ENCODE data around the gene CLDN16.

CLDN16 gene

GRCh38 chr3:190448256-190448655, 60.3 kb downstream of the CLDN16 start:
- no peaks in the 10 kb centered on the region for H3K9me3 ChIP-seq (ENCODE audit: low read length)
- H4K20me1 ChIP-seq (ENCODE audit: insufficient read depth, low read length) = no peaks in the 10 kb centered on the region
- H3K4me3 ChIP-seq (ENCODE audit: low read depth, low read length, poor library complexity, severe bottlenecking) = no peak overlapping the region
- no peaks in the 10 kb centered on the region for H3K79me2 ChIP-seq (ENCODE audit: insufficient read depth, low read length)
- no peak overlapping the region for H3K4me2 ChIP-seq (ENCODE audit: low read length)
- no peaks in the 10 kb centered on the region for H3K36me3 ChIP-seq (ENCODE audit: insufficient read depth, low read length)
- no peaks in the 10 kb centered on the region for H3K9me2 ChIP-seq (ENCODE audit: low read depth, low read length)
- H2AFZ ChIP-seq (ENCODE audit: low read length) = no peak overlapping the region
- H3K27me3 ChIP-seq (ENCODE audit: insufficient read depth, low read length) = no peaks in the 10 kb centered on the region
- TF ChIP-seq EZH2 (IDR thresholded peaks at IDR 0.05; ENCODE audit: borderline replicate concordance, low read length) = no peak
- TF ChIP-seq, protein P1, sequence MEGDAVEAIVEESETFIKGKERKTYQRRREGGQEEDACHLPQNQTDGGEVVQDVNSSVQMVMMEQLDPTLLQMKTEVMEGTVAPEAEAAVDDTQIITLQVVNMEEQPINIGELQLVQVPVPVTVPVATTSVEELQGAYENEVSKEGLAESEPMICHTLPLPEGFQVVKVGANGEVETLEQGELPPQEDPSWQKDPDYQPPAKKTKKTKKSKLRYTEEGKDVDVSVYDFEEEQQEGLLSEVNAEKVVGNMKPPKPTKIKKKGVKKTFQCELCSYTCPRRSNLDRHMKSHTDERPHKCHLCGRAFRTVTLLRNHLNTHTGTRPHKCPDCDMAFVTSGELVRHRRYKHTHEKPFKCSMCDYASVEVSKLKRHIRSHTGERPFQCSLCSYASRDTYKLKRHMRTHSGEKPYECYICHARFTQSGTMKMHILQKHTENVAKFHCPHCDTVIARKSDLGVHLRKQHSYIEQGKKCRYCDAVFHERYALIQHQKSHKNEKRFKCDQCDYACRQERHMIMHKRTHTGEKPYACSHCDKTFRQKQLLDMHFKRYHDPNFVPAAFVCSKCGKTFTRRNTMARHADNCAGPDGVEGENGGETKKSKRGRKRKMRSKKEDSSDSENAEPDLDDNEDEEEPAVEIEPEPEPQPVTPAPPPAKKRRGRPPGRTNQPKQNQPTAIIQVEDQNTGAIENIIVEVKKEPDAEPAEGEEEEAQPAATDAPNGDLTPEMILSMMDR (IDR thresholded peaks at IDR 0.05; ENCODE audit: low read length) = no peak
- H3K9ac ChIP-seq (ENCODE audit: low read length) = no peak overlapping the region
- no peak overlapping the region for H3K27ac ChIP-seq (ENCODE audit: low read depth, low read length, poor library complexity, severe bottlenecking)
- no peaks in the 10 kb centered on the region for H3K4me1 ChIP-seq (ENCODE audit: insufficient read depth, low read length, severe bottlenecking)
- H3F3A ChIP-seq (ENCODE audit: insufficient read depth, low read length) = no peaks in the 10 kb centered on the region

GRCh38 chr3:190449801-190450200, 61.8 kb downstream of the CLDN16 start, which contains the start of gene TMEM207:
Gene TMEM207, minus strand, starts transcription at chr3:190449901. Its CDS starts 92 bp downstream, at chr3:190449809.
- no peak for TF ChIP-seq EZH2 (IDR thresholded peaks at IDR 0.05; ENCODE audit: borderline replicate concordance, low read length)
- TF ChIP-seq, protein P1 (IDR thresholded peaks at IDR 0.05; ENCODE audit: low read length) = no peak
- H3K4me2 ChIP-seq (ENCODE audit: low read length) = no peak within 1 kb of the TSS
- no peaks in the 10 kb centered on the region for H3K79me2 ChIP-seq (ENCODE audit: insufficient read depth, low read length)
- no peaks in the 10 kb centered on the region for H3F3A ChIP-seq (ENCODE audit: insufficient read depth, low read length)
- H2AFZ ChIP-seq (ENCODE audit: low read length) = no peak within 1 kb of the TSS
- no peaks in the 10 kb centered on the region for H3K4me1 ChIP-seq (ENCODE audit: insufficient read depth, low read length, severe bottlenecking)
- no peaks in the 10 kb centered on the region for H3K9me2 ChIP-seq (ENCODE audit: low read depth, low read length)
- no peak within 1 kb of the TSS for H3K4me3 ChIP-seq (ENCODE audit: low read depth, low read length, poor library complexity, severe bottlenecking)
- H3K27ac ChIP-seq (ENCODE audit: low read depth, low read length, poor library complexity, severe bottlenecking) = no peak within 1 kb of the TSS
- H3K9ac ChIP-seq (ENCODE audit: low read length) = no peak within 1 kb of the TSS
- no peaks in the 10 kb centered on the region for H3K36me3 ChIP-seq (ENCODE audit: insufficient read depth, low read length)
- no peaks in the 10 kb centered on the region for H3K9me3 ChIP-seq (ENCODE audit: low read length)
- H4K20me1 ChIP-seq (ENCODE audit: insufficient read depth, low read length) = no peaks in the 10 kb centered on the region
- H3K27me3 ChIP-seq (ENCODE audit: insufficient read depth, low read length) = no peaks in the 10 kb centered on the region

GRCh38 chr3:190455828-190456227, 67.9 kb downstream of the CLDN16 start:
- no peak overlapping the region for H3K27ac ChIP-seq (ENCODE audit: low read depth, low read length, poor library complexity, severe bottlenecking)
- no peak overlapping the region for H2AFZ ChIP-seq (ENCODE audit: low read length)
- H3K27me3 ChIP-seq (ENCODE audit: insufficient read depth, low read length) = no peaks in the 10 kb centered on the region
- no peaks in the 10 kb centered on the region for H3K4me1 ChIP-seq (ENCODE audit: insufficient read depth, low read length, severe bottlenecking)
- no peak overlapping the region for H3K9ac ChIP-seq (ENCODE audit: low read length)
- H3K79me2 ChIP-seq (ENCODE audit: insufficient read depth, low read length) = no peaks in the 10 kb centered on the region
- H3K36me3 ChIP-seq (ENCODE audit: insufficient read depth, low read length) = no peaks in the 10 kb centered on the region
- H3K9me2 ChIP-seq (ENCODE audit: low read depth, low read length) = no peaks in the 10 kb centered on the region
- H3K4me3 ChIP-seq (ENCODE audit: low read depth, low read length, poor library complexity, severe bottlenecking) = no peak overlapping the region
- H4K20me1 ChIP-seq (ENCODE audit: insufficient read depth, low read length) = no peaks in the 10 kb centered on the region
- no peak overlapping the region for H3K4me2 ChIP-seq (ENCODE audit: low read length)
- no peaks in the 10 kb centered on the region for H3K9me3 ChIP-seq (ENCODE audit: low read length)
- H3F3A ChIP-seq (ENCODE audit: insufficient read depth, low read length) = no peaks in the 10 kb centered on the region
- TF ChIP-seq, protein P1 (IDR thresholded peaks at IDR 0.05; ENCODE audit: low read length) = no peak
- TF ChIP-seq EZH2 (IDR thresholded peaks at IDR 0.05; ENCODE audit: borderline replicate concordance, low read length) = no peak
